Caco-2 (cell line): ENCODE results near the gene MSMO1. TPM values are rescaled to one million over a fixed set of nuclear protein-coding genes. Genes with fewer than 3 reads are reported as not detected.

Experiments used
- BruUV-seq: library from RNA; stranded (reverse); fragments of 400-500 nt; replicated peaks from 2 replicates; lab custom pipeline; 2021; lab: Mats Ljungman, UMichigan
- CTCF ChIA-PET: fragments of 300-600 bp; sonication (Branson Sonifier 250); formaldehyde crosslinking; loops from one replicate; lab custom pipeline; 2022; ENCODE audit warnings: antibody characterized with exemption; lab: Charles Lee
- POLR2A ChIA-PET: fragments of 300-600 bp; sonication (Branson Sonifier 250); formaldehyde crosslinking; loops from one replicate; lab custom pipeline; 2022; ENCODE audit warnings: antibody characterized with exemption; lab: Charles Lee
- DNase-seq, 2 experiments: peaks; one replicate each; pipeline versions ENCODE4 v3.0.0 to v3.0.0-alpha.2; 2020 to 2022
- H3K27me3 ChIP-seq: replicated peaks from 2 replicates; pipeline ENCODE4 v1.6.0; 2011; ENCODE audit warnings: low read length; ENCODE audit not compliant: control insufficient read depth, insufficient read depth
- H3K36me3 ChIP-seq: 2 replicates; pipeline ENCODE4 v1.5.1; 2011; ENCODE audit warnings: low read length; ENCODE audit not compliant: control insufficient read depth, insufficient read depth
- H3K4me1 ChIP-seq: fragments of 250-450 bp; sonication (Bioruptor Pico); 2 replicates; pipeline ENCODE4 v1.5.1; 2020; ENCODE audit warnings: mild to moderate bottlenecking
- H3K4me3 ChIP-seq: 2 replicates; pipeline ENCODE4 v1.5.1; 2011; ENCODE audit warnings: low read depth, mild to moderate bottlenecking, control low read depth, low read length
- H3K9me3 ChIP-seq: fragments of 250-450 bp; sonication (Bioruptor Pico); 2 replicates; pipeline ENCODE4 v1.5.1; 2020; ENCODE audit warnings: mild to moderate bottlenecking, moderate library complexity
- H3K27ac Mint-ChIP-seq: one replicate; pipeline ENCODE4 v1.8.0; 2022; ENCODE audit warnings: mixed read lengths; ENCODE audit not compliant: unreplicated experiment
- H3K27me3 Mint-ChIP-seq: one replicate; pipeline ENCODE4 v1.8.0; 2022; ENCODE audit warnings: mixed read lengths; ENCODE audit not compliant: insufficient read depth, unreplicated experiment
- H3K36me3 Mint-ChIP-seq: one replicate; pipeline ENCODE4 v1.8.0; 2022; ENCODE audit warnings: mild to moderate bottlenecking, mixed read lengths; ENCODE audit not compliant: insufficient read depth, unreplicated experiment
- H3K4me1 Mint-ChIP-seq: one replicate; pipeline ENCODE4 v1.8.0; 2022; ENCODE audit warnings: low read depth, mixed read lengths; ENCODE audit not compliant: unreplicated experiment
- H3K4me3 Mint-ChIP-seq: one replicate; pipeline ENCODE4 v1.8.0; 2022; ENCODE audit warnings: mild to moderate bottlenecking, moderate library complexity, mixed read lengths; ENCODE audit not compliant: unreplicated experiment
- H3K9me3 Mint-ChIP-seq: one replicate; pipeline ENCODE4 v1.8.0; 2022; ENCODE audit warnings: mixed read lengths; ENCODE audit not compliant: unreplicated experiment
- CTCF ChIP-seq, 2 experiments: fragments of 200-600 bp in 1 of 2; IDR thresholded peaks; 1 replicate in 1 of 2; 2 replicates in 1 of 2; pipeline versions ENCODE4 v1.5.1 to v1.8.0; 2011 to 2022; ENCODE audit warnings: antibody characterized with exemption in 1 of 2, control low read depth in 1 of 2, inconsistent platforms in 1 of 2, low read depth in 1 of 2, low read length in 1 of 2, mild to moderate bottlenecking in 1 of 2, moderate library complexity in 1 of 2; ENCODE audit not compliant: insufficient read depth in 1 of 2, severe bottlenecking in 1 of 2, unreplicated experiment in 1 of 2
- intact Hi-C: fragments of 100-400 bp; cut with micrococcal nuclease; formaldehyde crosslinking; loops from one replicate; pipeline ENCODE4 v1.10.0; 2022; ENCODE audit not compliant: unreplicated experiment
- total RNA-seq: library from RNA; stranded (reverse); gene quantifications from 2 replicates; pipeline ENCODE4 v1.2.3, GENCODE V29; 2022

The MSMO1 gene
- total RNA-seq, 1 experiment from 2014 or later, result 91.1 TPM

GRCh38 chr4:165378745-165379677 lies 51.5 kb downstream of the MSMO1 start, which contains the start of gene CPE:
CPE (plus strand) TSS chr4:165379008; CDS start chr4:165379222, 214 bp downstream.
- H3K27ac Mint-ChIP-seq, result no peak within 1 kb of the TSS
- ChIA-PET CTCF (interaction anchor here (0.6 to 1.0 kb wide), 2 partner anchors 83 to 103 kb away, joined by 3 read pairs; no protein-coding TSS in a partner anchor), POLR2A (interaction anchor here (0.6 kb wide), 1 partner anchor 52 kb away, joined by 3 read pairs; the partner anchor contains the start of gene MSMO1)
- peak in 1 of 2 experiments; percentile 73 for TF ChIP-seq CTCF (IDR thresholded peaks at IDR 0.05; ENCODE audit: insufficient read depth in 1 of 2, low read depth in 1 of 2, low read length in 1 of 2, severe bottlenecking in 1 of 2, unreplicated experiment in 1 of 2)
- H3K27me3 Mint-ChIP-seq, result peaks cover 19% of the 10 kb centered on the region
- no peaks in the 10 kb centered on the region for H3K27me3 ChIP-seq
- DNase-seq, result peak; percentile 81 to 87
- BruUV-seq, result no TSS peak
- peaks cover 5% of the 10 kb centered on the region for H3K4me1 ChIP-seq
- intact Hi-C loops, result loop anchor here (1.0 to 2.0 kb wide), 2 partner anchors 22 to 85 kb away; no protein-coding TSS in a partner anchor
- peaks cover 7% of the 10 kb centered on the region for H3K4me1 Mint-ChIP-seq
- H3K9me3 Mint-ChIP-seq, result no peaks in the 10 kb centered on the region
- H3K4me3 ChIP-seq, result peak within 1 kb of the TSS; percentile 37
- H3K9me3 ChIP-seq, result no peaks in the 10 kb centered on the region
- H3K36me3 ChIP-seq, result no peaks in the 10 kb centered on the region; the same call in 1 of the 2 replicates
- H3K4me3 Mint-ChIP-seq, result peak within 1 kb of the TSS; percentile 87
- H3K36me3 Mint-ChIP-seq, result no peaks in the 10 kb centered on the region

- no peak for DNase-seq
- Mint-ChIP-seq H3K4me1 (peaks cover 7% of the 10 kb centered on the region), H3K36me3 (no peaks in the 10 kb centered on the region), H3K4me3 (peak overlapping the region; percentile 87), H3K9me3 (no peaks in the 10 kb centered on the region), H3K27me3 (peaks cover 13% of the 10 kb centered on the region), H3K27ac (no peak overlapping the region)
- ChIA-PET CTCF (no interaction called here), POLR2A (interaction anchor here (0.6 kb wide), 1 partner anchor 233 kb away, joined by 4 read pairs; no protein-coding TSS in a partner anchor)
- Histone ChIP-seq H3K9me3 (no peaks in the 10 kb centered on the region), H3K36me3 (no peaks in the 10 kb centered on the region; the same call in 1 of the 2 replicates), H3K4me1 (peaks cover 5% of the 10 kb centered on the region), H3K27me3 (no peaks in the 10 kb centered on the region), H3K4me3 (no peak overlapping the region)
- BruUV-seq, result TSS peak; percentile 40
- TF ChIP-seq CTCF (IDR thresholded peaks at IDR 0.05; ENCODE audit: insufficient read depth in 1 of 2, low read depth in 1 of 2, low read length in 1 of 2, severe bottlenecking in 1 of 2, unreplicated experiment in 1 of 2), result no peak
- intact Hi-C loops, result loop anchor here (1.0 to 2.0 kb wide), 2 partner anchors 23 to 85 kb away; no protein-coding TSS in a partner anchor
Observed at GRCh38 chr4:165379678-165380064, 52.2 kb downstream of the MSMO1 start.

GRCh38 chr4:165380805-165381204 lies 53.3 kb downstream of the MSMO1 start:
- no peak for TF ChIP-seq CTCF (IDR thresholded peaks at IDR 0.05; ENCODE audit: insufficient read depth in 1 of 2, low read depth in 1 of 2, low read length in 1 of 2, severe bottlenecking in 1 of 2, unreplicated experiment in 1 of 2)
- Histone ChIP-seq H3K4me3 (no peak overlapping the region), H3K4me1 (peaks cover 5% of the 10 kb centered on the region), H3K36me3 (no peaks in the 10 kb centered on the region; the same call in 1 of the 2 replicates), H3K27me3 (no peaks in the 10 kb centered on the region), H3K9me3 (no peaks in the 10 kb centered on the region)
- Mint-ChIP-seq H3K27me3 (peaks cover 5% of the 10 kb centered on the region), H3K27ac (no peak overlapping the region), H3K36me3 (no peaks in the 10 kb centered on the region), H3K4me3 (no peak overlapping the region), H3K4me1 (peaks cover 7% of the 10 kb centered on the region), H3K9me3 (no peaks in the 10 kb centered on the region)
- intact Hi-C loops, result no loop called here
- POLR2A ChIA-PET, result no interaction called here
- BruUV-seq, result no TSS peak
- CTCF ChIA-PET, result no interaction called here
- no peak for DNase-seq
